Pons (tissue), 1 donor: ENCODE results near the gene KIAA1328.

ENCODE experiments used
- DNase-seq: peaks from one replicate; pipeline ENCODE4 v3.0.0-alpha.2; 2016; ENCODE audit warnings: low spot score

KIAA1328 gene

DNA sequence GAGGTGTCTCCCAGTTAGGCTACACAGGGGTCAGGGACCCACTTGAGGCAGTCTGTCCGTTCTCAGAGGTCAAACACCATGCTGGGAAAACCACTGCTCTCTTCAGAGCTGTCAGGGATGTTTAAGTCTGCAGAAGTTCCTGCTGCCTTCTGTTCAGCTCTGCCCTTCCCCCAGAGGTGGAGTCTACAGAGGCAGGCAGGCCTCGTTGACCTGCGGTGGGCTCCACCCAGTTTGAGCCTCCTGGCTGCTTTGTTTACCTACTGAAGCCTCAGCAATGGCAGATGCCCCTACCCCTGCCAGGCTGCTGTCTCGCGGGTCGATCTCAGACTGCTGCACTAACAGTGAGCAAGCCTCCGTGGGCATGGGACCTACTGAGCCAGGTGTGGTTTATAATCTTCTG, 390.3 kb downstream of the KIAA1328 start:
- DNase-seq = no peak

DNA sequence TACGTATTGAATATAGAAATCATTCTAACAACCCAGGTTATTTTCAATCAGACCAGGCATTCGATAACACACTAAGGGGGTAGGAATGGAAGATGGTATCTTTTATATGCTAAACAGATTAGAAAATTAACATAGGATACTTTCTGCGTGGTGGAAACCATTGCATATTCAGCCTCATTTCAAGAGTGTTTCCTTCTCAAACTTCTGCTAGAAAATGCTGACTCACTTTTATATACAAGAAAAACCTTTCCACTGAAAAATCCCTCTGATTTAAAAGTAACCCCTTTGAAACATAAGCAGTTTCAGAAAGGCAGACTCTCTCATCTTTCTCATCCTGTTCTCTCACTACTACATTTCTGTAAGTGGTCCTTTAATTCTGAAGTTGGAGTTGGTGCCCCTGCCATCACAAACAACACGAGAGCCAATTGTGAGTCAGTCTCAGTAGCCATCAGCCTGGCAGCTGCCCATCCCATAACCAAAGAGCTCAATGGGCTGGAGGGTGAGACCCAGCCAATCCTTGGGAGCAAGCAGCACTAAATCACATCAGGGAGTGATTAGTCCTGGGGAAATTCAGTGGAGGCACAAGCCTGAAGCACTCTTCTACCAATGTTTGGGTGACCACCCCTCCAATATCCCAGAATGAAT, 393.5 kb downstream of the KIAA1328 start:
- no peak for DNase-seq

DNA sequence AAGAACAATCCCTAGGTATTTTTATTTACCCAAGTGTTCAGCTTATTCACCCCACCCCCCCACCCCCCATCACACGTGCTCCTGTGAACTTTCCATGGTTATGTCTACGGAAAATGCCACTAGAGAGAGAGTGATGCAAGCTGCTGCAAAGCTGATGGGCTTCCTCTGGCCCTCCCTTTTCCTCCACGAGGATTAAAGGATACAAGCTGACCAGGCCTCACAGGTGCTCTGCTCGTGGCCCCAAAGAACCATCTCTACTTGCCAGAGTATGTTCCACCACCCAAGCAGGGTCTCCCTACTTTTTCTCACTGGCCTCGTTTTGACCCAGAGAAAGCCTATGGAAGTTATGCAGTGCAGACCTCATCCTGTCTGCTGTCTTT, 394.1 kb downstream of the KIAA1328 start:
- DNase-seq = no peak

DNA sequence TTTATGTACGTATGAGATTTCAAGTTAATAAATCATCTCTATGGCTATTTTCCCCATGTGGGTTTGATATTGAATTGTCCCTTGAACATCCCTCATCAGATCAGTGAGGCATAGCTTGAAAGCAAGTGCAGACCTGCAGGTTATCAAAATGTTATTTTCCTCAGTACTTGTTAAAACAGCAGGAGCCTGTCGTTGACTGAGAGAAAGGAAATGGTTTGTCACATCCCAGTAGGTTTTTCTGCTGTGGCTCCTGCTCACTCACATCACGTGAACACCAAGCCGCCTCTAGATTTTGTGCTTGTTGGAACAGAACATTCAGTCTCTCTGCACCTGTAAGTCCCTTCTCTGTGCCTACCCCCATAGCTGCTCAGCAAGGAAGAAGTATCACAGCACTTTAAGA, 396.4 kb downstream of the KIAA1328 start:
- no peak for DNase-seq

DNA sequence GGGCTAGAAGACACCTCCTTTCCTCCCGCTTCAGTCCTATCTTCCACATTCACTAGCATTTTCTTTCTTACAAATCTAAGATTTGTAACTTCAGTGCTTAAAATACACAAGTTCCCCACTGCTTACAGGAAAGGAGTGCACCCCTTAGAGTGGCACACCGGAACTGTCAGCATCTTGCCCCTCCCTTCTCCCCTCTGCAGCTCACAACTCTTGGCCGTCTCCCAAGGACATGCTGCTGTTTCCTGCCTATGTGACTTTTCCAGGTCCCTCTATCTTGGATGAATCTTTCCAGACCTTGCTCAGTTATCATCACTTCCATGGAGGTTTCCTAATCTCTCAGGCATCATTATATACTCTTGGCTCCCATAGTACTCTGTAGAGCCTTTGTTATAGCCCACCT, 401.8 kb downstream of the KIAA1328 start:
- no peak for DNase-seq

DNA sequence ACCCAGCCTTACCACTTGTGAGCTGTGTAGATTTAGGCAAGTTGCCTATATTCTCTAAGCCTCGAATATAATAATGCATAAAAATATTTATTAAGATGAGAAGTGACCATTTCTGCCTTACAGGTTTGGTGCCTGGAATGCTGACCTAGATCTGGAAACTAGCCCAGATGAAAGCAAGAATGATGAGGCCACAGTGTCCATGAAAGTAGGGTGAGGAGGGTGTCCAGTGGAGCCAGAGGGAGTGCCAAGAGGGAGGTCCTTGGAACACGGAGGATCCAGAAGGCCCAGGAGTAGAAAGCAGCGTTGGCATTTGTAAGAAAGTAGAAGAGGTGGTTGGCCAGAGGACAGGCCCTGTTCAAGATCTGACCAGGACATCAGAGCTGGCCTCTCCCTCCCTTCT, 402.3 kb downstream of the KIAA1328 start:
- no peak for DNase-seq

DNA sequence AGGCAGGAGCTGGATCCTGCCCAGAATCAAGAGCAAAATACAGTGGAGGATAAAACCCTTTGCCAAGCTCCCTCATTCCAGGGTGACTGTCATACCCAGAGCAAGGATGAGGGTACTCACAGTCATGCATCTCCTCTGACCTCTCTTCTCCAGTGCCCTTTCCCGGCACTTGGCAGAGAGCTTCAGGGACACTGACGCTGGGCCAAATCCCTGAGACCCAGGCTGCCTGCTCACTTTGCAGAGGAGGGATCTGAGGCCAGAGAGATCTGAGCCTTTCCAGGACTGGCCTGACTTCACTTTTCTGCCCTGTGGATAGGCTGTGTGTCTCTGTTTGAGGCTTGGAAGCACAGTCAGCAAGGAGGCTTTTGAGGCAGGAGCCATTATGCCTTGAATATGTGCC, 406.7 kb downstream of the KIAA1328 start:
- DNase-seq = no peak

DNA sequence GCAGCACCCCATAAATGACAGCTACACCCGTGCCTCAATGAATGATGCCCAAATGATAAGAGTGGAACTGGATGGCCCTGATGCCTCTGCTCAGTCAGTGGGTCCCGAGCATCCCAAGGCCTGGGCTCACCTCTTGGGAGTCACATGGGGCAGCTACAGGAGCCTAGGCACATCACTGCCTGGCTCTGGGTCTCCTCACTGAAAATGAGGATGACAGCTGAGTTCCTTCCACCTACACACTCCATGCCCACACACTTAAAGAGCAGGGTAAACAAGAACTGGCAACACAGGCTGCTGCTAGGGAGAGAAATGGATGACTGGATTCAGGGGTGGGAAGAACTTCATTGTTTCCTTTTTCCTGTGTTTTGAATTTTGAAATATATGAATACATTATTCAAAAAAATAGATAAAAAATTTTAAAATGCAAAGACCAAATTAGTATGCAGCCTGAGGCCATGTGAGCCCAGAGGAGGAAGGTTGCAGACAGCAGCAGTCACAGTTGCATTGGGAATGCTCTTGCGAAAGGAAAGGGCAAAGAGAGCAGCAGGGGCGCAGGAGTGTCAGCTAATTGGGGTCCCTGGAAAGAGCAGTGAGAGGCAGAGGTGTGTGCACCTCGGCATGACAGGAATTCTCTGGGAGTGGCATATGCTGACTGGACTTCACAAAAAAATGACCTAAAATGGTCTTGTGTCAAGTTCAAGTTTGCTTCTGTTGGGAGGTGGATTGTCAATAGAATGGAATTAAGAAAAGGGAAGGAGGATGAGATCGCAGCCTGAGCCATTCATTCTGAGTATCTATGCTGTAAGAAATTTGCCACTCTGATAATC, 409.6 kb downstream of the KIAA1328 start:
- DNase-seq = no peak

DNA sequence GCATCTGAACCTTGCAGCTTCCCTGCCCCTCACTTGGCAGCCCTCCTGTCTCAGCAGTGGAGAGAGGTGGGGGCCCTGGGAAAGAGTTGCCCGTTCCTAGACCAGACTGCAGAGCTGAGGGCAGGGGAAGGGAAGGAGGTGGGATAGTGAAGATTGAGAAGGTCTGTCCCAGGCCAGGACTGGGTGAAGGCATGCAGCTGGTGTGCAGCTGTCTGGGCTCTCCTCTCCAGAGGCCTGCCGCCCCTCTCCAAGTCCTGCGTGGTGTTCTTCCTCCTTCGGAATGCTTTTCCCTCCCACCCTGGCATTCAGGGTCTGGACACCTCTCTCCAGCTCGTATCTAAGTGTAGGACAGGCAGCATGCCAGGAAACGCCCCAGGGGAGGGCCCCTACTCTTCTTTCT, 413.2 kb downstream of the KIAA1328 start:
- DNase-seq = no peak

DNA sequence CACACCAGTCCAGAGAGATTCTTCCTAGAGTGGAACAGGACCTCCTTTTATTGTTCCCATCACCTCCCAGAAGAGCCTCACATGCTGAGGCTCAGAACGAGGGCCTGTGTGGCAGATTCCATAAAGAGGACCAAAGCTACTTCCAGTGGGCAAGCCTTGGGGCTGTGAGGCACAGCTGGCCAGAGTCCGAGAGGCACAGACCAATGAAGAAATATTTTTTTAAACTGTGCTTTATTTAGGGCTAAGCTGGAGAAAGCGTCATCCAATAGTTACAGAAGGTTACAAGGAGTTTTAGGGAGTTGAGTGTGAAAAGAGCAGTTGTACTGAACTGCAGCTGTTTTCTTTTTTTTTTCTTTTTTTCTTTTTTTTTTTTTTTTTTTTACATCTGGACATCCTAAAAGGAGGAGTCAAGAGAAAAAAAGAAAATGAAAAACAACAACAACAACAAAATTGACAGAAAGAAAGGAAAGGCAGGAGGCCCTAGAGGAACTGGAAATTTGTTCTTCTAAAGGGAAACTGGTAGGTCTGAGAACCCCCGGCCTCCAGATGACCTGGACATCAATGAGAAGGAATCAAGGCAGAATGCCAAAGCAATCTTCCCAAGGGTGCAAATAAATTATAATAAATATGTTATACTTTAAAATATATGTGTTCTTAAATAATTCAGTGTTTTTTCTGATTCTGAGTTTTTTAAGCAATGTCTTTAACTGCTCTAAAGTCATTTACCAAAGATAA, 414.1 kb downstream of the KIAA1328 start:
- DNase-seq = no peak

DNA sequence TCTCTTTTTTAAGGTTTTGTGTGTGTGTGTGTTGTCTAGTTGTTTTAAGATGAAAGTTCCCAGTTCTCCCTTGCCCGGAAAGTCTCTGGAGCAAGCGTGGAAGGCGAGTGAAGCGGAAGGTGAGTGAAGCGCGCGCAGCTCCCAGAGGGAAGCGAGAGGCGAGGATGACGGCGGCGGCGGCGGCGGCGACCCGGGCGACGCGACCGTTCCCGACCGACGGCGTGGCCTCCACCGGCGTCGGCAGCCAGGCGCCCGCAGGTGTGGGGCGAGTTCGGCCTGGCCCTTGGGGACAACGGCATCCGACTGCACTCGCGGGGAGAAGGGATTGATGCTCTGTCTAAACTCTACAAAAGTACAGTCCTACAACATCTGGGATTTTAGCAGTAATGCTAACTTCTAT, 414.8 kb downstream of the KIAA1328 start:
- DNase-seq = no peak

DNA sequence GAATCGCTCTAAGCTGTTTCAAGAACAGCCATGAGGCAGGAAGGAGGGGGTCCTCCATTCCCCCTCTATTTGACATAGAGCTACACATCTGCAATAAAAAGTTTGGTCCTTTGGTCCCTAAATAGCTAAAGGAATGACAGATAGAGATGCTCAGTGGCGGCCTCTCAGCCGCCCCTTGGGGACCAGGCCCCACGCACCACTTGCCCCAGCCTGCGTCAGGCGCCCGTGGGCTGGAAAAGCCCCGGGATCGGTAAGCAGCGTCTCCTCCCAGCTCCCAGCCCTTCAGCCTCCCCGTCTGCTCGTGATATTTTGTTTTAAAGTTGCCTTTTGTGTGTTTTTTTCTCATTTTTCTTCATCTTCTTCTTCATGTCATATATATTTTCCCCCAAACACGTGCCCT, 415.7 kb downstream of the KIAA1328 start:
- no peak for DNase-seq

DNA sequence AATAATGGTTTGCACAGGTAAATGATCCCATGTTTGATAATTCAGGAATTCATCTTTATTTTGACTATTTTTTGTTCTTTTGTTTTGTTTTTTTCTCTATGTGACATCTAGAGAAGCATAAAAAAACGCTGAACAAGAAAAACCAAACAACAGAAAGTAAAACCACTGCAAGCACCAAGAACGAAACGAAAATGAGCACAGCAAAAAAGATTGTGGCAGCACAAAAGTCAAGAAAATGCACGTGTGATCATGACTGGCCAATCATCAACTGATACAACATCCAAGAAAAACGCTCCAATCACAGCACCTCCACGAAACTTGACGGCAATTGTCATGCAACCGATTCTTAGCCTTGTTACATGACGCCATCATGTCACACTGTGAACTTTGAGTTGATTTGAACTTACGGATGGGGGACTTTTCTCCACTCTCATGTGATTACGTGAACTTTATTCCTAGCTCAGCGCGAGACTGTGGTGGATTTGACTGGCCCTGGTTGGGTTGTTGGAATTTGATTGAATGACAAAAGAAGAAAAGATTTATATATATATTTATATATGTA, 417.9 kb downstream of the KIAA1328 start:
- DNase-seq = no peak

DNA sequence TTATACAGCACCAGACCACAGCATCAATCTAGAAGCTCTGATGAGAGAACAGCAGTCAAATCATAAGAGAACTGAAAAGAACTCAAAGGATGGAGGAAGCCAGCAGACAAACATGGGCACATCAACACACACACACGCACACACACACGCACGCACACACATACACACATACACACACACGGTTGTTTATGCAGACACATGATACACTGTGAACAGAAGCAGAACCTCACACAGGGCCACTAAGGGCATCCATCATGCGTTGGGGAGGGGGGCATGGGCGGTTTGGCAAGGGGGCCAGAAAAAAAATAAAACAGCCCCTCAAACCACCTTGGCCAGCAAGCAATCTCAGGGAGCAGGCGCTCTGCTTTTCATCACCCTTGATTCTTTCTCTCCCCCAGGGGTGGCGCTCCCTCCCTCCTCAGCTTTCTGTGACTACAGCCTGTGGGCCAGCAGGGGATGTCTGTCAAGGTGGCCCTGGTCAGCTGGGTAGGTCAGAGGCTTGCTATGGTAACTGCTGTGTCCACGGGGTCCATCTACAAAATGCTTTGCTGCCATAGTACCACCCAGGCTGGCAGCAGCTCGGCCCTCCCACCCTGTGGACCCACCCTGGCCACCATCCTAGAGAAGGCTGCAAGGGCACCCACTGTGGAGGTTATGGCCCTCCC, 418.7 kb downstream of the KIAA1328 start:
- no peak for DNase-seq

DNA sequence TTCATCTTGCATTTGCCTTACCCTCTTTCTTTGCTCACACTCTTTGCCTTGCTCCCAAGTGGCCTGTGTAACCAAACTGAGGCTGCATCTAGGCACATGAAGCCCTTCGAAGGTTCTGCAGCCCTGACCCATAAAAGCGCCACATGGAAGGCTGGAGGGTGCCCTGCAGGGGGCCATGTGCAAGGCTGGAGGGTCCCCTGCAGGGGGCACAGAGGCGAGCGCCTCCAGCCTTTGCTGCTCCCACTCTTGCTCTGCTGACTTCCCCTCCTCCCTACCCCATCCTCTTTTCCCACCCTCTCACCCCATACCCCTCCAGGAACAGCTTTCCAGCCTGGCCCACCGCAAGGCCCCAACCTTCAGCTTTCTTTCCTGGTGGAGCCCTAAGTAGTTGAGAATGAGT, 419.4 kb downstream of the KIAA1328 start:
- DNase-seq = no peak

DNA sequence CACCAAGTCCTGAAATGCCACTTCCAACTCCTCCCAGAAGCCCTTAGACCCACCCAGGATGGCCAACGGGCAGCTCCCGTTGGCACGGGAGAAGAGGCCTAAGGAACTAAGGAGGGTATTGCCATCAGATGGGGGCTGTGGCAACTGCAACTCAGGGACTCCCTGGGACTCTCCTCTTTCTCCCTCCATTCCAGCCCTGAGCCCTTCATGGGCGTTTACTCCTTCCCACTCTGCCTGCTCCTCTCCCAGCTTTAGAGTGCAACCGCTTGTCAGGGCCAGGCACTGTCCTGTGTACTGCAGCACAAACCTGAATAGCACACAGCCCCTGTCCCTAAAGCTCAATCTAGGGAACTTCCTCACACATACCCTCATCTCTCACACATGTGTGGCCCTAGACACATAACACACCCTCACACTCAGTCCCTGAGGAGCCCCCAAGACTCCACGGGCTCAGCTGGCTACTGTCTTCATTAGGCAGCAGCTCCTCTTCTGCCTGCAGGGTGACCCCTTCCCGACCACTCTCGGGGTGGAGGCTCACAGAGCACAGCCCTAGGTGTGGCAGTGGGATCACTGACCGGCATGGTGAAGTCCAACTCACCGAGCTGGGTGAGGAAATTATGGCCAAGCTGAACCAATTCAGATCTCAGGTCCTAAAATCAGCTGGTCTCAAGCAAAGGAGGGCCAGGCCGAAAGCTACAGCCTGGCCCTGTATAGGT, 420.4 kb downstream of the KIAA1328 start:
- no peak for DNase-seq

DNA sequence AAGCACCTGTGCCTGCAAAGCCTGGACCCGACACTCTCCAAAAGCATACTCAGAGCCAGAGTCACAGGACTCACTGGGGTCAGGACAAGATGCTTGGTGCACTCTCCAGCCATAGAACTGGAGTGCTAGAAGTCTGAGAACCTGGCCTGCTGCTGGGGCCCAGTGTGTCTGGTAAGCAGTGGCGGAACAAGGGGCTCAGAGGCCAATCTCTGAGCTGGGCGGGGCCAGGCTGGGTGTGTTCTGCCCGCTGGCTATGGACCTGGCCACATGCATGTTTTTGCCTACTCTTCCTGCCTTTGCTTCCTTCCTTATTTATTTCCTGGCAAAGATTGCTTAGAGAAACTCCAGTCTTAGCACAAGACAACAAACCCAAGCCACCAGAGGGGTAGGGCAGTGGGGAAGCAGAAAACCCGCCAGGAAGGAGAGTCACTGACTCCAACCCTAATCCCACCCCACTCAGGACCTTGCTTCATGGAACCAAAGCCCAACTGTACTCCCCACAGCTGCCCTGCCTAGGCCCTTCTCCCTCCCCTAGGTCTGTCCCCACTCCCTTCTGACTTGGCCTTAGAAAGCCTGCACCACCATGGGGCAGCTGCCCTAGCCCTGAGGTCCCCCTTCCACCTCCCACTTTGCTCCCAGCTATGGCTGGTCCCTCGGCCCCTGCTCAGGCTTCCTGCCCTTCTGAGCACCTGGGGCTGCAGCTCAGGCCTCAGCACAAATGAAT, 421.1 kb downstream of the KIAA1328 start:
- DNase-seq = no peak

DNA sequence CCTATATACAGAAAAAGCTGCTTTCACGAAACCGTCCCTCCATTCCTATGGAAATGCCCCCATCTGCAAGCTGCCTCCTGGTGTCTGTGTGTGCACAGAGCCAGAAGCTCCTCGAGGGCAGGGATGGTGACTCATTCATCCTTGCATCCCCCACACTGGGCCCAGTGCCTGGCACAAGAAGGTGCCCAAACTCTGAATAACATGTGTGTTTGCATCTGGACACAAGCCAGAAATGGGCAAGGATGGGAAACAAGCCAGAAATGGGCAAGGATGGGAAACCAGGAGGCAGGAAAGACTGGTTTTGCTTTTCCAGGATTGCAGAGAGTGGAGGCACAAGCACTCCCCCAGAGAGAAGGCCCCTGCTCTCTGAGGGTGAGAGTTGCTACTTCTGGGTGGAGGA, 422.8 kb downstream of the KIAA1328 start:
- no peak for DNase-seq

DNA sequence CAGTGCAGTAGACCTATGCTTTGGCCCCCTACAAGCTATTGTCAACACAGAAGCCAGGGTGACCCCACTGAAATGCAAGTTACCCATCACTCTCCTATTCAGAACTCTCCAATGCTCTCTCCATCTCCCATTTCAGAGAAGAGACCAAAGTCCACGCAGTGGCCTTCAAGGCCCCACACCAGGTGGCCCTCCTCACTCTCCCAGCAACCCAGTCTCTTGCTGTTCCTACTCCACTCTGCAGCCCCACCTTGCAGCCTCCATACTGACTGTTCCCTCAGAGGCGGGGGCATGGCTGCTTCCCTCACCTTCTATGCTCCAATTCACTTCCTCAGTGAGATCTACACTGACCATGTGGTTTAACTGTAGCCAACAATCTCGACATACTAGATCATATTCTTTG, 423.4 kb downstream of the KIAA1328 start:
- no peak for DNase-seq

DNA sequence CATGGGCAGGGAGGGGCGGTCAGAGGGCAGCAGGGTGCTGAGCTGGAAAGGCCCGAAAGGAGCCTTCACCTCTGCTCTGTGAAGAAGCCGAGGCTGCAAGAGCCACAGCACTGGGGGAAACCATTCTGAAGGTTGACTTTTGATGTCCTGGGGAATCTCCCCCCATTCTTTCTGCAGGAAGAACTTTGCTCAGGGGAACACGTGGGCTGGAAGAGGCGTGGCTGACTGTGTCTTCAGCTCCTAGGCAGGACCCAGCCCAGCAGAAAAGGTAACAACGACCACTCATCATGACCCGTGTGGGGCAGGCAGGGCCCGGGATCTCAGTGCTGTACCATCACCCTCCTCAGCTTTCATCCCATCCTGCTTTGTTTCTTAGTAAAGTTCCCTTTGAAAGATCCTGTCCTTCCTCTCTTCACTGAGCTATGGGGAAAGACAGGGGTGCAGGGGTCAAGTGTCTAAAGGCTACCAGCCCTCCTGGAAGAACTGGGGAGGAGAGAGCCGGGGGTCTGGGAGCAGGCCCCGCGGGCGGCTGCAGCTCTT, 424.0 kb downstream of the KIAA1328 start:
- DNase-seq = no peak
